IMR-90 (cell line): ENCODE measurements around the gene GALNT13. TPM values are rescaled to one million over a fixed set of nuclear protein-coding genes. Genes with fewer than 3 reads are reported as not detected.

Experiments used
- ATAC-seq: fragments of 200-7000 bp; cut with Tn5 transposase; 2 replicates; pipeline ENCODE4 v1.9.1; 2020; ENCODE audit warnings: low read depth, mild to moderate bottlenecking, moderate library complexity
- BruUV-seq: library from RNA; stranded (reverse); fragments of 400-500 nt; replicated peaks from 2 replicates; lab custom pipeline; 2021; lab: Mats Ljungman, UMichigan
- CTCF ChIA-PET: fragments of 300-600 bp; formaldehyde crosslinking; extraction: SDS; loops from one replicate; lab custom pipeline; 2021; ENCODE audit warnings: antibody characterized with exemption; lab: Yijun Ruan, JAX
- POLR2A ChIA-PET: fragments of 300-600 bp; sonication (Branson Sonifier 250); formaldehyde crosslinking; loops from one replicate; lab custom pipeline; 2022; ENCODE audit warnings: antibody characterized with exemption; ENCODE audit not compliant: unreplicated experiment; lab: Charles Lee
- DNase-seq: peaks from one replicate; pipeline ENCODE4 v3.0.0; 2013
- H2AFZ ChIP-seq: replicated peaks from 2 replicates; pipeline ENCODE3; 2013; ENCODE audit warnings: low read length, mild to moderate bottlenecking; ENCODE audit not compliant: poor library complexity
- H2AK5ac ChIP-seq: 2 replicates; pipeline ENCODE4 v1.6.1; 2013; ENCODE audit warnings: low read depth, low read length, inconsistent platforms
- H2AK9ac ChIP-seq: replicated peaks from 2 replicates; pipeline ENCODE3; 2013; ENCODE audit warnings: mild to moderate bottlenecking, low read depth, low read length, moderate library complexity; ENCODE audit not compliant: poor library complexity
- H2BK120ac ChIP-seq: 2 replicates; pipeline ENCODE4 v1.6.1; 2013; ENCODE audit warnings: low read depth, low read length, inconsistent platforms
- H2BK15ac ChIP-seq: 3 replicates; pipeline ENCODE4 v1.6.1; 2013; ENCODE audit warnings: low read depth, low read length, inconsistent platforms
- H2BK20ac ChIP-seq: 2 replicates; pipeline ENCODE4 v1.6.1; 2013; ENCODE audit warnings: low read depth, mild to moderate bottlenecking, inconsistent platforms, low read length, moderate library complexity
- H2BK5ac ChIP-seq: 2 replicates; pipeline ENCODE4 v1.6.1; 2013; ENCODE audit warnings: mild to moderate bottlenecking, low read depth, low read length, inconsistent platforms; ENCODE audit not compliant: poor library complexity, severe bottlenecking
- H3K14ac ChIP-seq: replicated peaks from 2 replicates; pipeline ENCODE4 v1.6.1; 2013; ENCODE audit warnings: low read depth, low read length, inconsistent platforms
- H3K18ac ChIP-seq: 2 replicates; pipeline ENCODE4 v1.6.1; 2013; ENCODE audit warnings: low read depth, low read length, control low read depth
- H3K23ac ChIP-seq: 2 replicates; pipeline ENCODE4 v1.6.1; 2013; ENCODE audit warnings: low read depth, low read length, inconsistent platforms
- H3K27ac ChIP-seq: 2 replicates; pipeline ENCODE4 v1.5.1; 2013; ENCODE audit warnings: mild to moderate bottlenecking, control low read depth, low read length; ENCODE audit not compliant: insufficient read depth
- H3K27me3 ChIP-seq: 2 replicates; pipeline ENCODE4 v1.6.1; 2013; ENCODE audit warnings: low read length; ENCODE audit not compliant: control insufficient read depth, insufficient read depth
- H3K36me3 ChIP-seq: 2 replicates; pipeline ENCODE4 v1.6.1; 2013; ENCODE audit warnings: low read length, mixed read lengths; ENCODE audit not compliant: control insufficient read depth, insufficient read depth
- H3K4ac ChIP-seq: 2 replicates; pipeline ENCODE4 v1.6.1; 2013; ENCODE audit warnings: low read depth, low read length, inconsistent platforms
- H3K4me1 ChIP-seq: 2 replicates; pipeline ENCODE4 v1.6.1; 2013; ENCODE audit warnings: low read length, mixed read lengths; ENCODE audit not compliant: control insufficient read depth, insufficient read depth
- H3K4me2 ChIP-seq: 2 replicates; pipeline ENCODE4 v1.6.1; 2013; ENCODE audit warnings: low read depth, mild to moderate bottlenecking, control low read depth, low read length, moderate library complexity
- H3K4me3 ChIP-seq: 2 replicates; pipeline ENCODE4 v1.5.1; 2013; ENCODE audit warnings: low read depth, mild to moderate bottlenecking, control low read depth, low read length, moderate library complexity; ENCODE audit not compliant: insufficient read depth
- H3K56ac ChIP-seq: 2 replicates; pipeline ENCODE4 v1.6.1; 2013; ENCODE audit warnings: low read length, inconsistent platforms; ENCODE audit not compliant: insufficient read depth; ENCODE audit errors: extremely low read depth
- H3K79me1 ChIP-seq, 2 experiments: 2 replicates each; pipeline ENCODE4 v1.6.1; 2013; ENCODE audit warnings: low read length in 2 of 2, inconsistent platforms in 1 of 2, low read depth in 1 of 2
- H3K9ac ChIP-seq: 2 replicates; pipeline ENCODE4 v1.6.1; 2013; ENCODE audit warnings: low read depth, low read length, control low read depth
- H3K9me1 ChIP-seq: 2 replicates; pipeline ENCODE4 v1.6.1; 2013; ENCODE audit warnings: low read length, inconsistent platforms; ENCODE audit not compliant: insufficient read depth
- H3K9me3 ChIP-seq: 2 replicates; pipeline ENCODE4 v1.6.1; 2013; ENCODE audit warnings: low read length; ENCODE audit not compliant: control insufficient read depth, insufficient read depth
- H4K20me1 ChIP-seq: 2 replicates; pipeline ENCODE4 v1.6.1; 2013; ENCODE audit warnings: low read length, inconsistent platforms; ENCODE audit not compliant: insufficient read depth
- H4K5ac ChIP-seq: 2 replicates; pipeline ENCODE4 v1.6.1; 2013; ENCODE audit warnings: mild to moderate bottlenecking, low read depth, low read length, control low read depth
- H4K8ac ChIP-seq, 2 experiments: 2 replicates each; pipeline ENCODE4 v1.6.1; 2013; ENCODE audit warnings: low read depth in 2 of 2, low read length in 2 of 2, control low read depth in 1 of 2, inconsistent platforms in 1 of 2
- H4K91ac ChIP-seq: 2 replicates; pipeline ENCODE4 v1.6.1; 2013; ENCODE audit warnings: low read depth, low read length, inconsistent platforms; ENCODE audit not compliant: insufficient read depth
- BHLHE40 ChIP-seq: fragments of 150-350 bp; IDR thresholded peaks from 2 replicates; pipeline ENCODE4 v1.6.1; 2016; ENCODE audit warnings: mild to moderate bottlenecking, low read depth, low read length
- CEBPB ChIP-seq: IDR thresholded peaks from 2 replicates; pipeline ENCODE4 v1.6.1; 2012; ENCODE audit warnings: low read depth, low read length, improper control_type of control experiment
- CHD1 ChIP-seq: IDR thresholded peaks from 2 replicates; pipeline ENCODE4 v1.6.1; 2012; ENCODE audit warnings: low read depth, low read length, improper control_type of control experiment
- CTCF ChIP-seq: conservative IDR thresholded peaks from 2 replicates; pipeline ENCODE4 v1.5.1; 2012; ENCODE audit warnings: mild to moderate bottlenecking, low read depth, low read length, improper control_type of control experiment
- ELK1 ChIP-seq: fragments of 150-350 bp; IDR thresholded peaks from 2 replicates; pipeline ENCODE4 v1.6.1; 2016; ENCODE audit warnings: low read depth, mild to moderate bottlenecking, low read length, moderate library complexity, borderline replicate concordance
- FOS ChIP-seq: fragments of 150-350 bp; IDR thresholded peaks from 2 replicates; pipeline ENCODE4 v1.6.1; 2016; ENCODE audit warnings: low read depth, low read length
- MAFK ChIP-seq: IDR thresholded peaks from 2 replicates; pipeline ENCODE4 v1.6.1; 2012; ENCODE audit warnings: low read depth, low read length, improper control_type of control experiment
- MAZ ChIP-seq: IDR thresholded peaks from 2 replicates; pipeline ENCODE4 v1.6.1; 2012; ENCODE audit warnings: low read depth, mild to moderate bottlenecking, low read length, improper control_type of control experiment, moderate library complexity, borderline replicate concordance
- MXI1 ChIP-seq: IDR thresholded peaks from 2 replicates; pipeline ENCODE4 v1.6.1; 2012; ENCODE audit warnings: low read depth, mild to moderate bottlenecking, low read length, moderate library complexity, borderline replicate concordance
- POLR2A ChIP-seq: IDR thresholded peaks from 2 replicates; pipeline ENCODE4 v1.6.1; 2012; ENCODE audit warnings: mild to moderate bottlenecking, low read depth, low read length
- RAD21 ChIP-seq: IDR thresholded peaks from 2 replicates; pipeline ENCODE4 v1.6.1; 2012; ENCODE audit warnings: low read length, improper control_type of control experiment
- RCOR1 ChIP-seq: IDR thresholded peaks from 2 replicates; pipeline ENCODE4 v1.6.1; 2012; ENCODE audit warnings: mild to moderate bottlenecking, low read length, improper control_type of control experiment; ENCODE audit not compliant: insufficient replicate concordance
- RFX5 ChIP-seq: IDR thresholded peaks from 2 replicates; pipeline ENCODE4 v1.8.0; 2012; ENCODE audit warnings: low read depth, mild to moderate bottlenecking, low read length, moderate library complexity
- SMC3 ChIP-seq: fragments of 150-350 bp; IDR thresholded peaks from 2 replicates; pipeline ENCODE4 v1.6.1; 2016; ENCODE audit warnings: low read depth, mild to moderate bottlenecking, antibody characterized with exemption, low read length, moderate library complexity
- USF2 ChIP-seq: fragments of 150-350 bp; IDR thresholded peaks from 2 replicates; pipeline ENCODE4 v1.6.1; 2017; ENCODE audit warnings: mild to moderate bottlenecking, antibody characterized with exemption, low read length, low read depth
- WGBS, 2 experiments: methylation state at CpG; one replicate each; pipeline versions ENCODE4 v1.1.5 to v1.1.7; 2013; ENCODE audit warnings: missing lambda C conversion rate in 2 of 2; ENCODE audit not compliant: insufficient read length in 1 of 2; ENCODE audit errors: extremely low coverage in 2 of 2; 5-methylcytosine and 5-hydroxymethylcytosine counted together
- dilution Hi-C: fragments of 300-500 bp; cut with HindIII; formaldehyde crosslinking; loops from one replicate; pipeline ENCODE4 v1.14.3; 2018; ENCODE audit warnings: low sequenced_read_pairs; ENCODE audit not compliant: unreplicated experiment
- in situ Hi-C: fragments of 300-500 bp; cut with MboI; formaldehyde crosslinking; loops from 3 replicates; pipeline ENCODE4 v1.14.3; 2019; ENCODE audit warnings: low sequenced_read_pairs, inconsistent platforms, mixed read lengths
- intact Hi-C: fragments of 100-400 bp; cut with micrococcal nuclease; formaldehyde crosslinking; loops from 2 replicates; pipeline ENCODE4 v1.10.0; 2022
- polyA plus RNA-seq, 3 experiments: library from polyadenylated mRNA; depleted of rRNA; stranded (reverse); fragments of >200 nt; gene quantifications; 2 replicates each; pipeline ENCODE4 v1.2.3, GENCODE V29; 2012; ENCODE audit warnings: low replicate concordance in 1 of 3
- total RNA-seq: library from RNA; depleted of rRNA; stranded (reverse); fragments of >200 nt; gene quantifications from 2 replicates; pipeline ENCODE4 v1.2.3, GENCODE V29; 2012

Gene GALNT13
- total and polyA plus RNA-seq, 2 of the 4 experiments (the other 2 are of a cell fraction) = 0.03 TPM; not detected in 1

- POLR2A ChIA-PET = no interaction called here
- H3K56ac ChIP-seq = no peak overlapping the region
- no peak overlapping the region for H4K8ac ChIP-seq
- no peak overlapping the region for H3K18ac ChIP-seq
- H3K14ac ChIP-seq = no peak overlapping the region
- no peak for TF ChIP-seq FOS
- no peak for TF ChIP-seq RFX5
- no peak for TF ChIP-seq ELK1
- TF ChIP-seq SMC3 = no peak
- no peak for TF ChIP-seq RCOR1
- no peak for TF ChIP-seq POLR2A
- TF ChIP-seq BHLHE40 = no peak
- TF ChIP-seq MXI1 = no peak
- TF ChIP-seq CHD1 = no peak
- no peak for TF ChIP-seq MAFK
- no peak for TF ChIP-seq MAZ
- no peak for TF ChIP-seq USF2
- TF ChIP-seq RAD21 = no peak
- no peak for TF ChIP-seq CTCF
- TF ChIP-seq CEBPB = no peak
- no peak overlapping the region for H3K4me2 ChIP-seq
- DNase-seq (no peak), ATAC-seq (no peak)
- H3K36me3 ChIP-seq = no peaks in the 10 kb centered on the region
- no peak overlapping the region for H2AFZ ChIP-seq
- H2BK15ac ChIP-seq = no peak overlapping the region
- H2BK20ac ChIP-seq = no peak overlapping the region
- in situ Hi-C loops = no loop called here
- no peaks in the 10 kb centered on the region for H3K9me1 ChIP-seq
- CTCF ChIA-PET = no interaction called here
- no peak overlapping the region for H4K5ac ChIP-seq
- no peaks in the 10 kb centered on the region; the same call in 1 of the 2 replicates for H3K9me3 ChIP-seq
- H2BK5ac ChIP-seq = no peak overlapping the region
- no peak overlapping the region for H3K4ac ChIP-seq
- no peak overlapping the region for H2BK120ac ChIP-seq
- WGBS, 2 experiments = no CpG with 5 or more reads among the region's 2 CpGs
- no peaks in the 10 kb centered on the region for H3K79me1 ChIP-seq
- no peak overlapping the region for H3K27ac ChIP-seq
- no peaks in the 10 kb centered on the region for H4K20me1 ChIP-seq
- dilution Hi-C loops = no loop called here
- no peak overlapping the region for H3K4me3 ChIP-seq
- H3K23ac ChIP-seq = no peak overlapping the region
- H4K91ac ChIP-seq = no peak overlapping the region
- no peak overlapping the region for H3K9ac ChIP-seq
- no peak overlapping the region for H2AK9ac ChIP-seq
- intact Hi-C loops = no loop called here
- no TSS peak for BruUV-seq
- H2AK5ac ChIP-seq = no peak overlapping the region
- H3K27me3 ChIP-seq = no peaks in the 10 kb centered on the region
- H3K4me1 ChIP-seq = no peaks in the 10 kb centered on the region
Measured at GRCh38 chr2:154446324-154446723, 574.6 kb downstream of the GALNT13 start.
